SU-DHL-6 (cell line): ENCODE data around the gene ANTXR2.
"Not testable (repeated sequence)": the region's sequence is repeated elsewhere in the genome, so short reads cannot be mapped to it uniquely, and the experiment has no call there.

ENCODE experiments used
- H2AFZ ChIP-seq: fragments of 200-600 bp; sonication (generic); 2 replicates; pipeline ENCODE4 v1.6.1; 2014; ENCODE audit warnings: low read depth, mild to moderate bottlenecking, moderate library complexity, mixed read lengths, antibody characterized with exemption, low read length; ENCODE audit not compliant: severe bottlenecking
- H3F3A ChIP-seq: fragments of 200-600 bp; shearing (Covaris generic); 2 replicates; pipeline ENCODE4 v1.6.0; 2016; ENCODE audit warnings: antibody characterized with exemption, mild to moderate bottlenecking; ENCODE audit not compliant: insufficient read depth
- H3K27ac ChIP-seq: fragments of 200-600 bp; sonication (generic); 2 replicates; pipeline ENCODE4 v1.5.1; 2016; ENCODE audit warnings: low read depth, mild to moderate bottlenecking, low read length, moderate library complexity, mixed read lengths
- H3K27me3 ChIP-seq: fragments of 200-600 bp; sonication (generic), shearing (Covaris generic); 2 replicates; pipeline ENCODE4 v1.6.0; 2014; ENCODE audit warnings: mild to moderate bottlenecking, low read length
- H3K36me3 ChIP-seq: fragments of 200-600 bp; sonication (generic); 2 replicates; pipeline ENCODE4 v1.6.1; 2014; ENCODE audit warnings: mild to moderate bottlenecking, low read length, mixed read lengths
- H3K4me2 ChIP-seq: fragments of 300-600, 200-600 bp; shearing (Covaris generic), sonication (generic); 2 replicates; pipeline ENCODE4 v1.6.0; 2014; ENCODE audit warnings: low read length, low read depth, mild to moderate bottlenecking; ENCODE audit not compliant: poor library complexity, severe bottlenecking
- H3K4me3 ChIP-seq: fragments of 200-600 bp; sonication (generic); 2 replicates; pipeline ENCODE4 v1.5.1; 2014; ENCODE audit warnings: antibody characterized with exemption, low read length, mild to moderate bottlenecking, mixed read lengths; ENCODE audit not compliant: insufficient read depth, poor library complexity, severe bottlenecking
- H3K79me2 ChIP-seq: fragments of 200-600 bp; sonication (generic); 2 replicates; pipeline ENCODE4 v1.6.1; 2014; ENCODE audit warnings: mild to moderate bottlenecking, low read length, moderate library complexity; ENCODE audit not compliant: insufficient read depth
- H3K9ac ChIP-seq: fragments of 200-600 bp; sonication (generic); 2 replicates; pipeline ENCODE4 v1.7.0; 2014; ENCODE audit warnings: mild to moderate bottlenecking, low read length
- H3K9me2 ChIP-seq: fragments of 200-600 bp; sonication (generic); replicated peaks from 2 replicates; pipeline ENCODE4 v1.6.1; 2014; ENCODE audit warnings: low read length; ENCODE audit not compliant: insufficient read depth
- H3K9me3 ChIP-seq: fragments of 200-600 bp; sonication (generic); 2 replicates; pipeline ENCODE4 v1.6.1; 2014; ENCODE audit warnings: low read length, mixed read lengths; ENCODE audit not compliant: insufficient read depth
- H4K20me1 ChIP-seq: fragments of 200-600 bp; sonication (generic); 2 replicates; pipeline ENCODE4 v1.6.1; 2014; ENCODE audit warnings: low read depth, mild to moderate bottlenecking, antibody characterized with exemption, low read length, moderate library complexity, mixed read lengths
- CTCF ChIP-seq: fragments of 200-600 bp; sonication (generic); IDR thresholded peaks from one replicate; pipeline ENCODE4 v1.5.1; 2017; ENCODE audit warnings: antibody characterized with exemption, mild to moderate bottlenecking, low read length, moderate library complexity; ENCODE audit not compliant: insufficient read depth, poor library complexity, severe bottlenecking
- EZH2phosphoT487 ChIP-seq: fragments of 200-600 bp; sonication (generic), shearing (Covaris generic); conservative IDR thresholded peaks from 2 replicates; pipeline ENCODE4 v1.6.1; 2018; ENCODE audit warnings: mild to moderate bottlenecking, antibody characterized with exemption, low read length, moderate library complexity, mixed read lengths

The ANTXR2 gene

GRCh38 chr4:79898055-79898454, 175.0 kb downstream of the ANTXR2 start:
- Histone ChIP-seq H2AFZ (no peak overlapping the region), H3K27ac (no peak overlapping the region), H3K9me2 (no peaks in the 10 kb centered on the region), H3K79me2 (no peaks in the 10 kb centered on the region), H3K4me3 (no peak overlapping the region), H3K36me3 (no peaks in the 10 kb centered on the region), H3K9ac (no peak overlapping the region), H4K20me1 (no peaks in the 10 kb centered on the region), H3K9me3 (no peaks in the 10 kb centered on the region), H3F3A (no peaks in the 10 kb centered on the region), H3K27me3 (no peaks in the 10 kb centered on the region), H3K4me2 (no peak overlapping the region)
- TF ChIP-seq EZH2phosphoT487 (no peak), CTCF (no peak)

- Histone ChIP-seq H4K20me1 (no peaks in the 10 kb centered on the region), H3F3A (no peaks in the 10 kb centered on the region), H3K27ac (no peak overlapping the region), H3K9me3 (no peaks in the 10 kb centered on the region), H3K9me2 (no peaks in the 10 kb centered on the region), H3K4me2 (no peak overlapping the region), H3K79me2 (no peaks in the 10 kb centered on the region), H3K9ac (no peak overlapping the region), H2AFZ (no peak overlapping the region), H3K27me3 (no peaks in the 10 kb centered on the region), H3K36me3 (no peaks in the 10 kb centered on the region), H3K4me3 (no peak overlapping the region)
- TF ChIP-seq EZH2phosphoT487 (no peak), CTCF (no peak)
Measured at GRCh38 chr4:79897174-79897573, 175.9 kb downstream of the ANTXR2 start.

GRCh38 chr4:79893456-79893855, 179.6 kb downstream of the ANTXR2 start:
- Histone ChIP-seq H3K9ac (no peak overlapping the region), H3K9me2 (no peaks in the 10 kb centered on the region), H3K36me3 (no peaks in the 10 kb centered on the region), H3F3A (no peaks in the 10 kb centered on the region), H3K4me2 (no peak overlapping the region), H4K20me1 (no peaks in the 10 kb centered on the region), H2AFZ (no peak overlapping the region), H3K27me3 (no peaks in the 10 kb centered on the region), H3K9me3 (no peaks in the 10 kb centered on the region), H3K27ac (no peak overlapping the region), H3K4me3 (no peak overlapping the region), H3K79me2 (no peaks in the 10 kb centered on the region)
- TF ChIP-seq EZH2phosphoT487 (no peak), CTCF (no peak)

GRCh38 chr4:79889026-79889425, 184.0 kb downstream of the ANTXR2 start:
- H3K9me2 ChIP-seq, H3K4me2 ChIP-seq, H3K9ac ChIP-seq, H3K79me2 ChIP-seq, H2AFZ ChIP-seq, H3K36me3 ChIP-seq, H3K27me3 ChIP-seq, H4K20me1 ChIP-seq, H3K27ac ChIP-seq, H3K4me3 ChIP-seq, H3F3A ChIP-seq, H3K9me3 ChIP-seq: not testable (repeated sequence)
